Amniotic epithelial cell (primary cell): Measurements from ENCODE around the gene SLC25A1.
"Not testable (repeated sequence)": the region's sequence is repeated elsewhere in the genome, so short reads cannot be mapped to it uniquely, and the experiment has no call there.

Experiments used
- DNase-seq: peaks from one replicate; pipeline ENCODE4 v3.0.0-alpha.2; 2010; ENCODE audit warnings: low read depth

SLC25A1 gene

DNA sequence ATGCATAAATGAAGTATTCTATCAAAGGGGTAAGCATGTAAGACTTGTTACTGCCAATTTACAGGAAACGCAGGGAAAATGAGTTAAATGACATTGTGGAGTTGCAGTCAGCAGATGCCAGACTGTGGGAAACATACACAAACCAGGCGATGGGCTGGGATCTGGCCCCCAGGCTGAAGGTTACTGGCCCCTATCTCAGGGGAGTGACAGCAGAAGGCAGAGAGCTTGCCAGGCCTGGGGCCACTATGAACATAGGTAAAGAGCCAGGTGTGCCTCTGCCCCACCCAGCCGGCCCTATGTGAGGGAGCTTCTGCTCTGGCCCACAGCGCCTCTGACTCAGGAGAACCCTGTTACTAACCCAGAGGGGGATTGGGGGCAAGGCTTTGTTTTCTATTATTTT, 26.1 kb upstream of the SLC25A1 start:
- no peak for DNase-seq

- DNase-seq: peak; percentile 23
Measured at GRCh38 chr22:19203834-19204233, 25.3 kb upstream of the SLC25A1 start.

DNA sequence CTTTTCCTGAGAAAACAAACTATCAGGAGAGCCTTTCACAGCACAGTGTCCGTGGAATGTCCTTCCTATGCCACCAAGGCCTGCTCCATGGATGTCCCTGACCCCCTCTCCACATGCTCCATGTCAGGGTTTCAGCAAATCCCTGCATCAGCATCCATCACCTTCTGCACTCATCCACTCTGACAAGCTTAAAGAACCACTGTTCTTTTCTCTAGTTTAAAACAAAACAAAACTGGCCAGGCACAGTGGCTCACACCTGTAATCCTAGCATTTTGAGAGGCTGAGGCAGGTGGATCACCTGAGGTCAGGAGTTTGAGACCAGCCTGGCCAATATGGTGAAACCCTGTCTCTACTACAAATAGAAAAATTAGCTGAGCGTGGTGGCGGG, 24.3 kb upstream of the SLC25A1 start:
- DNase-seq: not testable (repeated sequence)

- DNase-seq: no peak
Measured at GRCh38 chr22:19201869-19202798, 23.6 kb upstream of the SLC25A1 start.

GRCh38 chr22:19201130-19201868, 22.8 kb upstream of the SLC25A1 start:
- no peak for DNase-seq

DNA sequence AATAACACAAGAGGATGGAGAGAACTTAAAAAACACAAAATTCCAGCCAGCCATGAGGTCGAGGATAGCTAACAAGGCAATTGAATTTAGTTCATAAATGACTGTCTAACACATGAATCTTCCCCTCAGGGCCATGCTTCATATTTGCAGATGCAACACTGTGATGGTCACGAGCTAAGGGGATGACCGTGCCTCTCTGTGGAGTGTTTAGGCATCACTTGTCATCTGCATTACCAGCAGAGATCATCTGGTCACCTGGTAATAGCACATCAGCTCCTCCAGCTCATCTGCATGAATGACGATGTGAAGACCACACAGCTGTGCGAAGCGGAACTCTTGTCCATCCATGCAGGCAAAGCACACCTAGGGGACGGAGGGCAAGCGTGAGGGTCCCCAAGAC, 20.9 kb upstream of the SLC25A1 start:
- no peak for DNase-seq

DNA sequence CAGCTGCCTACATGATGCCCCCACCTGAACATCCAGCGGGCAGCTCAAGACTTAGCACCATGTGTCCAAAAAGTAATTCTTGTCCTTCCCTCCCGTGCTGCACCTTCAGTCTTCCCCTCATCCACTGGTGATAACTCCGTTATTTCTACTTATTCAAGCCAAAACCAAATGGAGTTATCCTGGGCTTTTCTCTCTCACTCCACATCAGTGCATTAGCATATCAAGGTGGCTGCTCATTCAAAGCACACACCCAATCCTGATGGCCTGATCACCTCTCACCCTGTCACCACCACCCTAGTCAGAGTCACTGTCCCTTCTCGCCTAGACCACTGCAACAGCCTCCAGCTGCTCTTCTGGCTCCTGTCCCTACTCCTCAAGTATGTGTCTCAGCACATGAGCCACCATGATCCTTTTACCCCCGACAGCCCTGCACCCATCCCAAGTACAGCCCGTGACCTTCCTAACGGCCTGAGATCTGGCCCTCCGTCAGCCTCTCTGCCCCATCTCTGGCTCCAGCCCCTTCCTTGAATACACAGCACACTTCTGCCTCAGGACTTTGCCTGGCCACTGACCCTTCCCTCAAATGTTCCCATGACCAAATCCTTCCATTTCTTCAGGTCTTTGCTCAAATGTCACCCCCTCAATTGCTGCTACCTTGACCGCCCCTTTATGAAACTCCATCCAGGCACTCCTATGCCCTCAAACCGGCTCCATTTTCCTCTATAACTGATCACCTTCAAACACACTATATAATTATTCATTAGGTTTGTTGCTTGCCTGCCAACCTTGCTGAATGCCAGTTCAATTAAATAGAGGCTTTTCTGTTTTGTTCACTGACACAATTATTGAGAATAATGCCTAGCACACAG, 19.7 kb upstream of the SLC25A1 start:
- DNase-seq: no peak

DNA sequence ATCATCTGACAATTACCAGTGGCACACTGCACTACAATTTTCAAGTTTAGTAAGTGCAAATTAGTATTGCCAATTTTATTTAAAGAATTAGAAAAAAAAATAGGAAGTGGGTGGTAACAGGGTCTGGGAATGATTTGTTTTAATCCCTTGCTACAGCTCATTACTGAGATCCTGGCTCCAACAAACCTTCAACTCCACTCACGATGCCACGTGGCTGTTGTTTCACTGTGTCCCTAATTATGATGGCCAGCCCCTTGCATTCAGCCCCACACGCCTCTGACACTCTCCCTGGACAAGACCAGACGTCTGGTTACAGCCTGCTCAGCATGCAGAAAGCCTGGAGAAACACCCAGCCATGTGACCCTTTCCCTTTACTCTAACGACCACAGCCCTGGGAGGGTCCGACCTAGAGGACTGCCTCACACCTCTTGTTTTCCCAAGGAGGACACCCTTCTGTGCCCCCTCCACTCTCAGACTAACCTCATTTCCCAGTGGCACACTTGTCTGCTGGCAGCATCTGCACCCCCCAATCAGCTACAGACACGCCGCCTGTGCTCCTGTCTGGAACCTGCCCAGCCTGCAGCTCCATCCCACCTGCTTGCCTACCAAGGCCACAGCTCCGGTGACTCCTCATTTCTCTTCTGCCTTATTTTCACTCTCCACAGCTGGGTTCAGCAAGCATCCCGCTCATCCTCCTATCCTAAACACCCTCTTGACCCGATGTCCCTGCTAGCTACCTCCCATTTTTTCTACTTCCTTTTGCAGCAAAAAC, 18.5 kb upstream of the SLC25A1 start:
- no peak for DNase-seq

GRCh38 chr22:19195796-19196731, 17.5 kb upstream of the SLC25A1 start:
- no peak for DNase-seq

DNA sequence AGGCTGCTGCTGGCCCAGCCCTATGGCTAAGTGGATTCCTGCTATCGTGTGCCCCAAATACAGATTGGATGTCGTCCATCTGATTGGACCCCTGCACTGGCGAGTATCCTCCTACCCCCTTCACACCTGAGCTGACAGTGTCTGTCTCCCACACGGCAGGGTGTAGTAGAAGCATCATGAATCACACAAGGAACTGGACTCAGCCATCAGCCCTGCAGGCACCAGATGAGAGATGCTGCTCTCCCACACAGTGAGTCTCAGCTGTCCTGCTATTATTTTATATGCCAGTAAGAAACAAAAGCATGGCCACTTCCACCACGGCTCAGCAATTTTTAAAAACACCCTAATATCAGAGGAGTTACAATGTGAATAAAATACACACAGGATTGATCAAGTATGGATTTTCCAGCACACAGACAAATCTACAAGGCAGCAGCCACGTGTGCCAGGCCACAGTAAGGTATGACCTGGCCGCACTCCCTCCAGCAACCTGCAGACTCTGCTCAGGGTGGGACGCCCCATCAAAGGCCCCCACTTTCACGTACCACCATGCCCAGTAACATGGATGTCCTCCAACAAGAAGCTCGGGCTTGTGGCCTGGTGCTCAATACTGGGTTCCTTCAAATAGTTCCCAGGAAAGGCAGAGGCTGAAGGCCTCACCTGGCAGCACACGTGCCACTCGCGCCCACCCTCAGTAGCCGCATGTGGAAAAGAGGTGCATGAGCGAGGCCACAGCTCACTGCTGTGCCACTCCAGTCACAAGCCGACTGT, 16.4 kb upstream of the SLC25A1 start:
- no peak for DNase-seq

DNA sequence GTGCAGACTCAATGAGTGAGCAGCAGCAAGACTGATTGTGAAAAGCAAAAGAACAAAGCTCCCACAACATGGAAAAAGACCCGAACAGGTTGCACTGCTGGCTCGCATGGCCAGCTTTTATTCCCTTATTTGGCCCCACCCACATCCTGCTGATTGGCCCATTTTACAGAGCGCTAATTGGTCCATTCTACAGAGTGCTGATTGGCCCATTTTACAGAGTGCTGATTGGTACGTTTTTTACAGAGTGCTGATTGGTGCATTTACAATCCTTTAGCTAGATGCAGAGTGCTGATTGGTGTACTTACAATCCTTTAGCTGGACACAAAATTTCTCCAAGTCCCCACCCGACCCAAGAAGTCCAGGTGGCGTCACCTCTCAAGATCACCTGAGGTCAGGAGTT, 15.3 kb upstream of the SLC25A1 start:
- no peak for DNase-seq

DNA sequence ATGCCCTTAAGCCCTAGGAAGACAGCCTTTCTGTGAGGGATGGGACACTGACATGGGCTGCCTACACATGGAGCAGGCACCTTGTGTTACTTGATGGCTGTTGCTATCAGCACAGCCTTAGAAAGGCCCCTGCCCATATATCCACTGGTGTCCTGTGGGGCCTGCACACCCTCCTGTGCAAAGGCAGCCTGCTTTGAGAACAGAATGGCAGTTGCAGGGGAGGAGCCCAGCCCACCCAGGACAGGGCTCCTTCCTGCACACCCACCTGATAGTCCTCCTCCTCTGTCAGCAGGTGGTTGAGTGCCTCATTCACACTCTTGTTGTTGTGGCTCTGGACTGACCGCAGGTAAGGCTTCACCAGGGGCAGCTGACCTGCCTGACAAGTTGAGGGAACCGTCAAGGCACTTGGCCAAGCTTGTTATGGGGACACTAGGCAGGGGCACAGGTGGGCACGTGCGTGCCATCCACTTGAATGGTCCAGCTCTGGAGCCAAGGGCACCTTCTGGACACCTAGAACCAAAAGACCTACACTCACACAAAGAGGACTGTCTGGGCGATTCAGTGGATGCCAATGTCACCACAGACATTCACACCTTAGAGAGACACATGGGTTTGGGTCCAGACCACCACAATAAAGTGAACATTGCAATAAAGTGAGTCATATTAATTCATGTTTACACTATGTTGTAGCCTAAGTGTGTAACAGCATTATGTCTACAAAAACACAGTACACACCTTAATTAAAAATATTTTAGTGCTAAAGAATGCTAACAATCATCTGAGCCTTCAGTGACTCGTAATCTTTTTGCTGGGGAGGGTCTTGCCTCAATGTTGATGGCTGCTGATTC, 9.4 kb upstream of the SLC25A1 start:
- no peak for DNase-seq

GRCh38 chr22:19184276-19184997, 5.9 kb upstream of the SLC25A1 start:
- DNase-seq: no peak

- DNase-seq: no peak
Measured at GRCh38 chr22:19183216-19183615, 4.7 kb upstream of the SLC25A1 start.

DNA sequence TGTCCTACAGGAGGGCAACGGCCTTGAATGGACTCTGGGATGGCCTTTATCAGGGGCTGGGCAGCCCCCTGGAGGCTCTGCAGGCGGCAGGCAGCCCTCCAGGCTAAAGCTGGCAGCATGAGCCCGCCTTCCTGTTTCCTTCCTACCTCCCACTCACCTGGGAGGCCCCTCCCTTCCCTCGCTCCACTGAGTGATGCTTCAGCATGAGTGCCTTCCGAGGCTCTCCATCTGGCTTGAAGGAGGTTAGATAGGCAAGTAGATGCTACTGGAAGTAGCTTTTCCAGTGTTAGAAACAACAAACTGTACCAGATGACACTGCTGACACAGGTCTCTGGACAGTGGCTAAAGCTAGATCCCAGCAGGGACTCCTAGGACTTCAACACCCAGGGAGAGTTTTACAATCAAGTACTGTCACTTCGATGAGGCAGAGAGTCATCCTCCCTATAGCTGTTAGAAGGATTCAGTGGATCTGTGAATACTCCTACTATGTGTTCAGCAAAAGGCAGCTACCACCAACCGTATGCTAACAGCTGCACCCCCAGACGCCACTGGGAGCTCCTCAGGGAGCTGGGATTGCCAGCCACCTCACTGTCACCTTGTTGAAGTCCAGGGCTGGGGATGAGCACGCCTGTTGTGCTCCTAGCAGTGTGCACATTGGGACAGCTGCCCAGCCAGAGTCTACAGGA, 4.1 kb upstream of the SLC25A1 start:
- no peak for DNase-seq

- DNase-seq: no peak
Measured at GRCh38 chr22:19181786-19182471, 3.4 kb upstream of the SLC25A1 start.
